IMR-90 (cell line): ENCODE measurements around the gene TMC1. TPM values are rescaled to one million over a fixed set of nuclear protein-coding genes. Genes with fewer than 3 reads are reported as not detected.

Source experiments
- ATAC-seq: fragments of 200-7000 bp; cut with Tn5 transposase; 2 replicates; pipeline ENCODE4 v1.9.1; 2020; ENCODE audit warnings: low read depth, mild to moderate bottlenecking, moderate library complexity
- BruUV-seq: library from RNA; stranded (reverse); fragments of 400-500 nt; replicated peaks from 2 replicates; lab custom pipeline; 2021; lab: Mats Ljungman, UMichigan
- CTCF ChIA-PET: fragments of 300-600 bp; formaldehyde crosslinking; extraction: SDS; loops from one replicate; lab custom pipeline; 2021; ENCODE audit warnings: antibody characterized with exemption; lab: Yijun Ruan, JAX
- POLR2A ChIA-PET: fragments of 300-600 bp; sonication (Branson Sonifier 250); formaldehyde crosslinking; loops from one replicate; lab custom pipeline; 2022; ENCODE audit warnings: antibody characterized with exemption; ENCODE audit not compliant: unreplicated experiment; lab: Charles Lee
- DNase-seq: peaks from one replicate; pipeline ENCODE4 v3.0.0; 2013
- H2AFZ ChIP-seq: replicated peaks from 2 replicates; pipeline ENCODE3; 2013; ENCODE audit warnings: low read length, mild to moderate bottlenecking; ENCODE audit not compliant: poor library complexity
- H2AK5ac ChIP-seq: 2 replicates; pipeline ENCODE4 v1.6.1; 2013; ENCODE audit warnings: low read depth, low read length, inconsistent platforms
- H2AK9ac ChIP-seq: replicated peaks from 2 replicates; pipeline ENCODE3; 2013; ENCODE audit warnings: mild to moderate bottlenecking, low read depth, low read length, moderate library complexity; ENCODE audit not compliant: poor library complexity
- H2BK120ac ChIP-seq: 2 replicates; pipeline ENCODE4 v1.6.1; 2013; ENCODE audit warnings: low read depth, low read length, inconsistent platforms
- H2BK15ac ChIP-seq: 3 replicates; pipeline ENCODE4 v1.6.1; 2013; ENCODE audit warnings: low read depth, low read length, inconsistent platforms
- H2BK20ac ChIP-seq: 2 replicates; pipeline ENCODE4 v1.6.1; 2013; ENCODE audit warnings: low read depth, mild to moderate bottlenecking, inconsistent platforms, low read length, moderate library complexity
- H2BK5ac ChIP-seq: 2 replicates; pipeline ENCODE4 v1.6.1; 2013; ENCODE audit warnings: mild to moderate bottlenecking, low read depth, low read length, inconsistent platforms; ENCODE audit not compliant: poor library complexity, severe bottlenecking
- H3K14ac ChIP-seq: replicated peaks from 2 replicates; pipeline ENCODE4 v1.6.1; 2013; ENCODE audit warnings: low read depth, low read length, inconsistent platforms
- H3K18ac ChIP-seq: 2 replicates; pipeline ENCODE4 v1.6.1; 2013; ENCODE audit warnings: low read depth, low read length, control low read depth
- H3K23ac ChIP-seq: 2 replicates; pipeline ENCODE4 v1.6.1; 2013; ENCODE audit warnings: low read depth, low read length, inconsistent platforms
- H3K27ac ChIP-seq: 2 replicates; pipeline ENCODE4 v1.5.1; 2013; ENCODE audit warnings: mild to moderate bottlenecking, control low read depth, low read length; ENCODE audit not compliant: insufficient read depth
- H3K27me3 ChIP-seq: 2 replicates; pipeline ENCODE4 v1.6.1; 2013; ENCODE audit warnings: low read length; ENCODE audit not compliant: control insufficient read depth, insufficient read depth
- H3K36me3 ChIP-seq: 2 replicates; pipeline ENCODE4 v1.6.1; 2013; ENCODE audit warnings: low read length, mixed read lengths; ENCODE audit not compliant: control insufficient read depth, insufficient read depth
- H3K4ac ChIP-seq: 2 replicates; pipeline ENCODE4 v1.6.1; 2013; ENCODE audit warnings: low read depth, low read length, inconsistent platforms
- H3K4me1 ChIP-seq: 2 replicates; pipeline ENCODE4 v1.6.1; 2013; ENCODE audit warnings: low read length, mixed read lengths; ENCODE audit not compliant: control insufficient read depth, insufficient read depth
- H3K4me2 ChIP-seq: 2 replicates; pipeline ENCODE4 v1.6.1; 2013; ENCODE audit warnings: low read depth, mild to moderate bottlenecking, control low read depth, low read length, moderate library complexity
- H3K4me3 ChIP-seq: 2 replicates; pipeline ENCODE4 v1.5.1; 2013; ENCODE audit warnings: low read depth, mild to moderate bottlenecking, control low read depth, low read length, moderate library complexity; ENCODE audit not compliant: insufficient read depth
- H3K56ac ChIP-seq: 2 replicates; pipeline ENCODE4 v1.6.1; 2013; ENCODE audit warnings: low read length, inconsistent platforms; ENCODE audit not compliant: insufficient read depth; ENCODE audit errors: extremely low read depth
- H3K79me1 ChIP-seq, 2 experiments: 2 replicates each; pipeline ENCODE4 v1.6.1; 2013; ENCODE audit warnings: low read length in 2 of 2, inconsistent platforms in 1 of 2, low read depth in 1 of 2
- H3K9ac ChIP-seq: 2 replicates; pipeline ENCODE4 v1.6.1; 2013; ENCODE audit warnings: low read depth, low read length, control low read depth
- H3K9me1 ChIP-seq: 2 replicates; pipeline ENCODE4 v1.6.1; 2013; ENCODE audit warnings: low read length, inconsistent platforms; ENCODE audit not compliant: insufficient read depth
- H3K9me3 ChIP-seq: 2 replicates; pipeline ENCODE4 v1.6.1; 2013; ENCODE audit warnings: low read length; ENCODE audit not compliant: control insufficient read depth, insufficient read depth
- H4K20me1 ChIP-seq: 2 replicates; pipeline ENCODE4 v1.6.1; 2013; ENCODE audit warnings: low read length, inconsistent platforms; ENCODE audit not compliant: insufficient read depth
- H4K5ac ChIP-seq: 2 replicates; pipeline ENCODE4 v1.6.1; 2013; ENCODE audit warnings: mild to moderate bottlenecking, low read depth, low read length, control low read depth
- H4K8ac ChIP-seq, 2 experiments: 2 replicates each; pipeline ENCODE4 v1.6.1; 2013; ENCODE audit warnings: low read depth in 2 of 2, low read length in 2 of 2, control low read depth in 1 of 2, inconsistent platforms in 1 of 2
- H4K91ac ChIP-seq: 2 replicates; pipeline ENCODE4 v1.6.1; 2013; ENCODE audit warnings: low read depth, low read length, inconsistent platforms; ENCODE audit not compliant: insufficient read depth
- BHLHE40 ChIP-seq: fragments of 150-350 bp; IDR thresholded peaks from 2 replicates; pipeline ENCODE4 v1.6.1; 2016; ENCODE audit warnings: mild to moderate bottlenecking, low read depth, low read length
- CEBPB ChIP-seq: IDR thresholded peaks from 2 replicates; pipeline ENCODE4 v1.6.1; 2012; ENCODE audit warnings: low read depth, low read length, improper control_type of control experiment
- CHD1 ChIP-seq: IDR thresholded peaks from 2 replicates; pipeline ENCODE4 v1.6.1; 2012; ENCODE audit warnings: low read depth, low read length, improper control_type of control experiment
- CTCF ChIP-seq: conservative IDR thresholded peaks from 2 replicates; pipeline ENCODE4 v1.5.1; 2012; ENCODE audit warnings: mild to moderate bottlenecking, low read depth, low read length, improper control_type of control experiment
- ELK1 ChIP-seq: fragments of 150-350 bp; IDR thresholded peaks from 2 replicates; pipeline ENCODE4 v1.6.1; 2016; ENCODE audit warnings: low read depth, mild to moderate bottlenecking, low read length, moderate library complexity, borderline replicate concordance
- FOS ChIP-seq: fragments of 150-350 bp; IDR thresholded peaks from 2 replicates; pipeline ENCODE4 v1.6.1; 2016; ENCODE audit warnings: low read depth, low read length
- MAFK ChIP-seq: IDR thresholded peaks from 2 replicates; pipeline ENCODE4 v1.6.1; 2012; ENCODE audit warnings: low read depth, low read length, improper control_type of control experiment
- MAZ ChIP-seq: IDR thresholded peaks from 2 replicates; pipeline ENCODE4 v1.6.1; 2012; ENCODE audit warnings: low read depth, mild to moderate bottlenecking, low read length, improper control_type of control experiment, moderate library complexity, borderline replicate concordance
- MXI1 ChIP-seq: IDR thresholded peaks from 2 replicates; pipeline ENCODE4 v1.6.1; 2012; ENCODE audit warnings: low read depth, mild to moderate bottlenecking, low read length, moderate library complexity, borderline replicate concordance
- NFE2L2 ChIP-seq: fragments of 150-350 bp; IDR thresholded peaks from 2 replicates; pipeline ENCODE4 v1.6.1; 2016; ENCODE audit warnings: low read depth, mild to moderate bottlenecking, low read length
- POLR2A ChIP-seq: IDR thresholded peaks from 2 replicates; pipeline ENCODE4 v1.6.1; 2012; ENCODE audit warnings: mild to moderate bottlenecking, low read depth, low read length
- RAD21 ChIP-seq: IDR thresholded peaks from 2 replicates; pipeline ENCODE4 v1.6.1; 2012; ENCODE audit warnings: low read length, improper control_type of control experiment
- RCOR1 ChIP-seq: IDR thresholded peaks from 2 replicates; pipeline ENCODE4 v1.6.1; 2012; ENCODE audit warnings: mild to moderate bottlenecking, low read length, improper control_type of control experiment; ENCODE audit not compliant: insufficient replicate concordance
- RFX5 ChIP-seq: IDR thresholded peaks from 2 replicates; pipeline ENCODE4 v1.8.0; 2012; ENCODE audit warnings: low read depth, mild to moderate bottlenecking, low read length, moderate library complexity
- SMC3 ChIP-seq: fragments of 150-350 bp; IDR thresholded peaks from 2 replicates; pipeline ENCODE4 v1.6.1; 2016; ENCODE audit warnings: low read depth, mild to moderate bottlenecking, antibody characterized with exemption, low read length, moderate library complexity
- USF2 ChIP-seq: fragments of 150-350 bp; IDR thresholded peaks from 2 replicates; pipeline ENCODE4 v1.6.1; 2017; ENCODE audit warnings: mild to moderate bottlenecking, antibody characterized with exemption, low read length, low read depth
- WGBS, 2 experiments: methylation state at CpG; one replicate each; pipeline versions ENCODE4 v1.1.5 to v1.1.7; 2013; ENCODE audit warnings: missing lambda C conversion rate in 2 of 2; ENCODE audit not compliant: insufficient read length in 1 of 2; ENCODE audit errors: extremely low coverage in 2 of 2; 5-methylcytosine and 5-hydroxymethylcytosine counted together
- dilution Hi-C: fragments of 300-500 bp; cut with HindIII; formaldehyde crosslinking; loops from one replicate; pipeline ENCODE4 v1.14.3; 2018; ENCODE audit warnings: low sequenced_read_pairs; ENCODE audit not compliant: unreplicated experiment
- in situ Hi-C: fragments of 300-500 bp; cut with MboI; formaldehyde crosslinking; loops from 3 replicates; pipeline ENCODE4 v1.14.3; 2019; ENCODE audit warnings: low sequenced_read_pairs, inconsistent platforms, mixed read lengths
- intact Hi-C: fragments of 100-400 bp; cut with micrococcal nuclease; formaldehyde crosslinking; loops from 2 replicates; pipeline ENCODE4 v1.10.0; 2022
- polyA plus RNA-seq, 3 experiments: library from polyadenylated mRNA; depleted of rRNA; stranded (reverse); fragments of >200 nt; gene quantifications; 2 replicates each; pipeline ENCODE4 v1.2.3, GENCODE V29; 2012; ENCODE audit warnings: low replicate concordance in 1 of 3
- total RNA-seq: library from RNA; depleted of rRNA; stranded (reverse); fragments of >200 nt; gene quantifications from 2 replicates; pipeline ENCODE4 v1.2.3, GENCODE V29; 2012

TMC1 gene
- total and polyA plus RNA-seq, 2 of the 4 experiments (the other 2 are of a cell fraction), result not detected

- no peak overlapping the region for H2AFZ ChIP-seq
- dilution Hi-C loops, result no loop called here
Measured at GRCh38 chr9:72576087-72576486, 54.7 kb downstream of the TMC1 start.

More at GRCh38 chr9:72576087-72576486, 54.7 kb downstream of the TMC1 start:
- TF ChIP-seq RCOR1 (no peak), RAD21 (no peak), BHLHE40 (no peak), ELK1 (no peak), RFX5 (no peak), MXI1 (no peak), CTCF (no peak), SMC3 (no peak), NFE2L2 (no peak), CHD1 (no peak), MAZ (no peak), FOS (no peak), USF2 (no peak), MAFK (no peak), POLR2A (no peak), CEBPB (no peak)
- peak overlapping the region; percentile 37; the same call in 1 of the 2 replicates for H3K18ac ChIP-seq
- CTCF ChIA-PET, result interaction anchor here (1.3 kb wide), 1 partner anchor 16 kb away, joined by 4 read pairs; no protein-coding TSS in a partner anchor
- ATAC-seq, result no peak
- peak overlapping the region; percentile 79 for H2AK5ac ChIP-seq
- no TSS peak for BruUV-seq
- intact Hi-C loops (no loop called here), in situ Hi-C loops (no loop called here)
- no peak overlapping the region for H2AK9ac ChIP-seq
- peak overlapping the region; percentile 58; the same call in 1 of the 2 replicates for H3K14ac ChIP-seq
- no peaks in the 10 kb centered on the region for H3K9me3 ChIP-seq
- WGBS, 2 experiments, result 88% methylated on average over 1 of the region's 2 CpGs; no CpG with 5 or more reads in 1 of the 2 experiments
- peaks cover 6% of the 10 kb centered on the region for H3K9me1 ChIP-seq
- no peak overlapping the region for H3K4me3 ChIP-seq
- H4K5ac ChIP-seq, result no peak overlapping the region
- POLR2A ChIA-PET, result interaction anchor here (3.1 kb wide), 1 partner anchor 212 kb away, joined by 27 read pairs; the partner anchor contains the start of gene ZFAND5
- H2BK20ac ChIP-seq, result peak overlapping the region; percentile 72
- H3K4me1 ChIP-seq, result peaks cover 24% of the 10 kb centered on the region
- no peak overlapping the region for H3K27ac ChIP-seq
- DNase-seq, result no peak
- H3K27me3 ChIP-seq, result no peaks in the 10 kb centered on the region
- H3K23ac ChIP-seq, result peak overlapping the region; percentile 23; the same call in 1 of the 2 replicates
- H3K56ac ChIP-seq, result no peak overlapping the region
- no peak overlapping the region for H3K9ac ChIP-seq
- peak overlapping the region; percentile 66; the same call in 1 of the 2 replicates for H4K91ac ChIP-seq
- no peaks in the 10 kb centered on the region for H4K20me1 ChIP-seq
- peaks cover 0 to 20% of the 10 kb centered on the region in 2 experiments; a peak in 2 of 4 replicates for H3K79me1 ChIP-seq
- peak overlapping the region in 1 of 2 experiments; percentile 54; a peak in 1 of 4 replicates for H4K8ac ChIP-seq
- peak overlapping the region; percentile 61; the same call in 2 of the 3 replicates for H2BK15ac ChIP-seq
- peak overlapping the region; percentile 84 for H2BK120ac ChIP-seq
- no peaks in the 10 kb centered on the region for H3K36me3 ChIP-seq
- H3K4ac ChIP-seq, result peak overlapping the region; percentile 66
- no peak overlapping the region for H3K4me2 ChIP-seq
- peak overlapping the region; percentile 56 for H2BK5ac ChIP-seq
